Measurements from ENCODE around the gene NFIC.
"Not testable (repeated sequence)": the region's sequence is repeated elsewhere in the genome, so short reads cannot be mapped to it uniquely, and the experiment has no call there.

The NFIC gene

DNA sequence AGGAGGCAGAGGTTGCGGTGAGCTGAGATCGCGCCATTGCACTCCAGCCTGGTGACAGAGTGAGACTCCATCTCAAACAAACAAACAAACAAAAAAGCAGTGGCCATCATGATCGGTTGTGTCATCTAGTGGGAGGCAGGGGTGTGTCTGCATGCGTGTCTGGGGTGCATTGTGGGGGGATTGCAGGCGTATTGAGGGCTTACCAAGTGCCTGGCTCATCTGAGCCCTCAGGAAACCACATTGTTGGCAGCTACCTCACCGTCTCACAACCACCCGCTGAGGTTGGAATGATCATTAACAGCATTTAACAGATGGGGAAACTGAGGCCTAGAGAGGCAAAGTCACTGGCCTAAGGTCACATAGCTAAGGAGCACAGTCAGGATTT, 30.5 kb downstream of the NFIC start:
- DNase-seq (ENCODE audit: low read depth) = no peak
- Histone ChIP-seq H3K9ac (ENCODE audit: low read length) (peak overlapping the region; percentile 58), H3K4me3 (ENCODE audit: low read length) (peak overlapping the region; percentile 12), H3K27me3 (replicated peaks; ENCODE audit: control insufficient read depth, insufficient read depth, low read length) (no peaks in the 10 kb centered on the region), H3K4me1 (ENCODE audit: control insufficient read depth, insufficient read depth, low read length) (peaks cover 27% of the 10 kb centered on the region), H3K36me3 (ENCODE audit: control insufficient read depth, insufficient read depth, low read length, severe bottlenecking) (peaks cover 16% of the 10 kb centered on the region), H3K9me3 (ENCODE audit: control insufficient read depth, low read length) (no peaks in the 10 kb centered on the region)

DNA sequence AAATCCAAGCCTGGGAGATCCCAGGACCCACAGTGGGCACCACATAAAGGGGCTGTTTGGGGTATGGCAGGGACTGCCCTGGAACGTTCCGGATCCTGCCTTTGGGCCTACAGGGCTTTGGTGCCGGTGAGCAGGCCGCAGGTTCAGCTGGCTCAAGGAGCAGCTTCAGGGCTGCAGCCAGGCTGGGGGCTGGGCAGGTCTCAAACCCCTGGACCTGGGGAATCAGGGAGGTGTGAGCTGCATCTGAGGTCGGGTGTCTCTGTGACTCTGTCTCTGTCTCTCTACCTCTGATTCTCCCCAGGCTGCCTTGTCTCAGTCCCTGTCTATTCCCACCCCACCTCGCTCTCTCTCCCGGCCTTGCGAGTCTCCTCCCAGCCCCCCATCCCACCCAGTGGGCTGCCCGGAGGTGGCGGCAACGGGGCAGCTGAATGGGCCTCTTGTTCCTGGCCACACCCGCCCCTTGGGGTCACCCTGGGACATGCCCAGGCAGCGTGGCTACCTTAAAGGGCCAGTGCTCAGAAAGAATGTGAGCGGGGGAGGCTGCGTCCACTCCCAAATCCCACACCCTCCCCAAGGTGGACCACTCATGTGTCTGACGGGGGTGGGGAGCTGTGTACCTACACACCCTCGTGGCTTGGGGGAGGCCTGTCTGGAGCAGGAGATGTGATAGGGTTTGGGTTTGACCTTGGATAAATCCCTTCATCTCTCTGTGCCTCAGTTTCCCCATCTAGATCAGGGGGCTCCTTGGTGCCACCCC, 31.1 kb downstream of the NFIC start:
- Histone ChIP-seq H3K9ac (ENCODE audit: low read length) (peak overlapping the region; percentile 58), H3K27me3 (replicated peaks; ENCODE audit: control insufficient read depth, insufficient read depth, low read length) (no peaks in the 10 kb centered on the region), H3K4me1 (ENCODE audit: control insufficient read depth, insufficient read depth, low read length) (peaks cover 27% of the 10 kb centered on the region), H3K36me3 (ENCODE audit: control insufficient read depth, insufficient read depth, low read length, severe bottlenecking) (peaks cover 20% of the 10 kb centered on the region), H3K9me3 (ENCODE audit: control insufficient read depth, low read length) (no peaks in the 10 kb centered on the region), H3K4me3 (ENCODE audit: low read length) (peak overlapping the region; percentile 12)
- DNase-seq (ENCODE audit: low read depth) = peak; percentile 21

GRCh38 chr19:3398114-3398899, 31.9 kb downstream of the NFIC start:
- peak overlapping the region; percentile 25 for H3K4me3 ChIP-seq (ENCODE audit: low read length)
- peaks cover 21% of the 10 kb centered on the region for H3K36me3 ChIP-seq (ENCODE audit: control insufficient read depth, insufficient read depth, low read length, severe bottlenecking)
- no peak for DNase-seq (ENCODE audit: low read depth)
- no peaks in the 10 kb centered on the region for H3K9me3 ChIP-seq (ENCODE audit: control insufficient read depth, low read length)
- H3K4me1 ChIP-seq (ENCODE audit: control insufficient read depth, insufficient read depth, low read length) = peaks cover 31% of the 10 kb centered on the region
- no peaks in the 10 kb centered on the region for H3K27me3 ChIP-seq (replicated peaks; ENCODE audit: control insufficient read depth, insufficient read depth, low read length)
- H3K9ac ChIP-seq (ENCODE audit: low read length) = peak overlapping the region; percentile 60

DNA sequence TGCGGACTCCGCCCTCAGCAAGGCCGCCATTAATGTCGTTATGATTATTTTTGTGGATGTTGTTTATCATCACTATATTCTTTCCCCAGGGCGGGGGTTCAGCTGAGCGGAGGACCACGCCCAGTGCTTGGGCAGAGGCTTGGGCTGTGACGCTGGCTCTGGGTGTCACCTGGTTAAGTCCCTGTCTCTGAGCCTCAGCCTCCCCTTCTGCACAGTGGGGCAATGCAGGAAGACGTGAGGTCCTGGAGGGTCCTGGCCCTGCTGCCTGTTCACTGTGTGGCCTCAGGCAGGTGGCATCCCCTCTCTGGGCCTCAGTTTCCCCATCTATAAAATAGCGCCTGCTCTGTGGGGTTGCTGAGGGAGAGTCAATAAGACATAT, 32.5 kb downstream of the NFIC start:
- Histone ChIP-seq H3K4me1 (ENCODE audit: control insufficient read depth, insufficient read depth, low read length) (peaks cover 34% of the 10 kb centered on the region), H3K9ac (ENCODE audit: low read length) (no peak overlapping the region), H3K9me3 (ENCODE audit: control insufficient read depth, low read length) (no peaks in the 10 kb centered on the region), H3K36me3 (ENCODE audit: control insufficient read depth, insufficient read depth, low read length, severe bottlenecking) (peaks cover 19% of the 10 kb centered on the region), H3K27me3 (replicated peaks; ENCODE audit: control insufficient read depth, insufficient read depth, low read length) (no peaks in the 10 kb centered on the region), H3K4me3 (ENCODE audit: low read length) (no peak overlapping the region)
- no peak for DNase-seq (ENCODE audit: low read depth)

- not testable (repeated sequence) for H3K4me3 ChIP-seq (ENCODE audit: low read length); H3K27me3 ChIP-seq (replicated peaks; ENCODE audit: control insufficient read depth, insufficient read depth, low read length); H3K9ac ChIP-seq (ENCODE audit: low read length); H3K9me3 ChIP-seq (ENCODE audit: control insufficient read depth, low read length); DNase-seq (ENCODE audit: low read depth)
- Histone ChIP-seq H3K36me3 (ENCODE audit: control insufficient read depth, insufficient read depth, low read length, severe bottlenecking) (peaks cover 19% of the 10 kb centered on the region), H3K4me1 (ENCODE audit: control insufficient read depth, insufficient read depth, low read length) (peaks cover 38% of the 10 kb centered on the region)
Measured at GRCh38 chr19:3399311-3399710, 32.9 kb downstream of the NFIC start.

DNA sequence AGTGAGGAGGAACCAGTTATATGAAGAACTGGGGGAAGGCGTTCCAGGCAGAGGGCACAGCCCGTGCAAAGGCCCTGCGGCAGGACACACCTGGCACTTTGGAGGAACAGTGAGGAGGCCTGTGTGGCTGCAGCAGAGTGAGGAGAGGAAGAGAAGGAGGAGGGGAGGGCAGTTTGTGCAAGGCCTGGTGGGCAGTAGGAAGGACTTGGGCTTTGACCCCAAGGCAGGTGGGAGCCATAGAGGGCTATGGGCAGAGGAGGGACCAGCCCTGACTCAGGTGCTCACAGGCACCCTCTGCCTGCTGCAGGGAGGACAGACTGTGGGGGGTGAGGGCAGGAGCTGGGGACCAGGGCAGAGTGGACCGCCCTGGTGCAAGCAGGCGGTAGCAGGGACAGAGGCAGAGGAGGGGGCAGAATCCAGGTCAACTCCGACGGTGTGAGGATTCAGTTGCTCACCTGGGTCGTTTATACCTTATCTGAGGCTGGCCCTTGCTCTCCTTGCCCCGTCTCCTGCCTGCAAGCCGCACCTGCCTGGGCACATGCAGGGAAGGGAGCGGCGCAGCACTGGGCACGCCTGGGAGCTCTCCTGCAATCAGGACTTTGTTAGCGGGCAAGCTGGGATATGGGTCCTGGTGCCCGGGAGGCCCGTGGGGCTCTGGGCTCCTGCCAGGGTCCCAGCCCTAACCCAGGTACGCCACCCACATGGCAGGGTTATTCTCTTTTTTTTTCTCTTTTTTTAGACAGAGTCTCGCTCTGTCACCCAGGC, 34.8 kb downstream of the NFIC start:
- Histone ChIP-seq H3K9me3 (ENCODE audit: control insufficient read depth, low read length) (no peaks in the 10 kb centered on the region), H3K4me3 (ENCODE audit: low read length) (no peak overlapping the region), H3K27me3 (replicated peaks; ENCODE audit: control insufficient read depth, insufficient read depth, low read length) (no peaks in the 10 kb centered on the region), H3K9ac (ENCODE audit: low read length) (no peak overlapping the region), H3K36me3 (ENCODE audit: control insufficient read depth, insufficient read depth, low read length, severe bottlenecking) (peaks cover 14% of the 10 kb centered on the region), H3K4me1 (ENCODE audit: control insufficient read depth, insufficient read depth, low read length) (peaks cover 48% of the 10 kb centered on the region)
- no peak for DNase-seq (ENCODE audit: low read depth)

DNA sequence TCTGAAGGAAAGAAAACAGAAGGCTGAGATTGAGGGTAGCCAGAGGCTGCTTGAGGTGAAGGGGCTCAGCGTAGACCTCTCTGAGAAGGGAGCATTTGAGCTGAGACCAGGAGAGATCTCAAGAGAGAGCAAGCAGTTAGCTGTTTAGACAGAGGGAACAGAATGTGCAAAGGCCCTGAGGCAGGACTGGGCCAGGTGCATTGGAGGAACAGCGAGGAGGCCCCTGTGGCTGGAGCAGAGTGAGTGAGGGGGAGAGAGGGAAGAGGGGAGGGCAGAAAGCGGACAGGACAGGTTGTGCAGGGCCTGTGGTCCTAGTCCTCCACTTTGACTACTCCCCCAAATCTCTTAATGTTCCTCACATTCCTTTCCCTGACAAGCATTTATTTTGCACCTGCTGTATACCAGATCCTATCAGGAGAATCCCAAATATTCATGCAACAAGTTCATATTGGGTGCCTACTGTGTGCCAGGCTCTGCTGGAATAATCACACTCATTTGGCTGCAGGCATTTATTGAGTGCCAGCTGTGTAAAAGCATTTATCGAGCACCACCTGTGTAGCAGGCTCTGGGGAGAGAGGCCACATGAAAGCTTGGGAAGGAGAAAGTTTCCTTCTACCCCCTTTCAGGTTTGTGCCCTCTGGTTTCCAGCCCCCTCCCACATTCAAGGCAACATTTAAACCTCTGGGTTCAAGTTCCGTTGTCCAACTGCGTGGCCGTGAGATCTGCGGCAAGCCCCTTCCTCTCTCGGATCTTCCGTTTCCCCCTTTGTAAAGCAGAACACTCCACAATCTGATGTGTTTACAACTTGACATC, 36.5 kb downstream of the NFIC start:
- H3K9ac ChIP-seq (ENCODE audit: low read length) = peak overlapping the region; percentile 92
- H3K27me3 ChIP-seq (replicated peaks; ENCODE audit: control insufficient read depth, insufficient read depth, low read length) = no peaks in the 10 kb centered on the region
- H3K9me3 ChIP-seq (ENCODE audit: control insufficient read depth, low read length) = no peaks in the 10 kb centered on the region
- no peak for DNase-seq (ENCODE audit: low read depth)
- peaks cover 48% of the 10 kb centered on the region for H3K4me1 ChIP-seq (ENCODE audit: control insufficient read depth, insufficient read depth, low read length)
- H3K36me3 ChIP-seq (ENCODE audit: control insufficient read depth, insufficient read depth, low read length, severe bottlenecking) = peaks cover 14% of the 10 kb centered on the region
- H3K4me3 ChIP-seq (ENCODE audit: low read length) = peak overlapping the region; percentile 20

DNA sequence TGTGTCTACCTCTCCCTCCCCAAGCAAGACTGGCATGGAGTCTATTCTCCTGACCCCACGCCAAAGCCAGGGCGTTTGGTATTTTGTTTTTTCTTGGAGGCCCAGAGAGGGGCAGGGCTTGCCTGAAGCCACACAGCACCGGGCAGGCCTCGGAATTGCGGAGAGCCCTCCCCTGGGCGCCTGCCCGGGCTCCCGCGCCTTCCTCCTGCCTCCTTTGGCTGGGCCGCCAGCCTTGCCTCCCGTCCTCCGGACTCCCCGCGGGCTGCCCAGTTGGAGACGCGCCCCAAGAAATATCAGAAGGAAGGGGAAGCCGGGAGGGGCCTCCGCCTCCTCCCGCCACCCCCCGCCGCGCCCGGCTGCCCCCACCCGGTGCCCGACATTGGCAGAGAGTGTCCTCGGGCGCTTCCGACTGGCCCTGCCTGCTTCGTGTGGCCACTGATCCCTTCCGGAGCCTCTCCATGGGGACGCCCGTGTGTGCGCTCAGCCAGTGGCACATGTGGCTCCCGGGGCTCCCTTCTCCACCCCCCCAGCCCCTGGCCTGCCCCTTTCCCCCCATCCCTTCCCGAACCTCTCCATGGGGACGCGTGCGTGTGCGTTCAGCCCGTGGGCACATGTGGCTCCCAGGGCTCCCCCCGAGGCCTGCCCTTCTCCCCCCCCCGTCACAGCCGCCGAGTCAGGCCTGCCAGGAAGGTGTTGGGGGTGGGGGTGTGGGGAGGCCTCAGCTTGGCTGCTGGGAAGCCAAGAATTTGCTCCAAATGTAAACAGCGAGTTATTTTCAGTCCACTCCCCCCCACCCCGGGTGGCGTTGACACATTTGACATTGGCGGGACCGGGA, 37.3 kb downstream of the NFIC start:
- no peaks in the 10 kb centered on the region for H3K9me3 ChIP-seq (ENCODE audit: control insufficient read depth, low read length)
- peak; percentile 84 for DNase-seq (ENCODE audit: low read depth)
- peak overlapping the region; percentile 54 for H3K4me3 ChIP-seq (ENCODE audit: low read length)

GRCh38 chr19:3404324-3405260, 38.2 kb downstream of the NFIC start:
- DNase-seq (ENCODE audit: low read depth) = peak; percentile 69
- Histone ChIP-seq H3K4me3 (ENCODE audit: low read length) (peak overlapping the region; percentile 68), H3K27me3 (replicated peaks; ENCODE audit: control insufficient read depth, insufficient read depth, low read length) (no peaks in the 10 kb centered on the region), H3K9me3 (ENCODE audit: control insufficient read depth, low read length) (no peaks in the 10 kb centered on the region), H3K36me3 (ENCODE audit: control insufficient read depth, insufficient read depth, low read length, severe bottlenecking) (peaks cover 18% of the 10 kb centered on the region), H3K9ac (ENCODE audit: low read length) (peak overlapping the region; percentile 92), H3K4me1 (ENCODE audit: control insufficient read depth, insufficient read depth, low read length) (peaks cover 46% of the 10 kb centered on the region)

More for the DNA sequence above, 37.3 kb downstream of the NFIC start:
- H3K27me3 ChIP-seq (replicated peaks; ENCODE audit: control insufficient read depth, insufficient read depth, low read length) = no peaks in the 10 kb centered on the region
- peaks cover 46% of the 10 kb centered on the region for H3K4me1 ChIP-seq (ENCODE audit: control insufficient read depth, insufficient read depth, low read length)
- peaks cover 9% of the 10 kb centered on the region for H3K36me3 ChIP-seq (ENCODE audit: control insufficient read depth, insufficient read depth, low read length, severe bottlenecking)
- peak overlapping the region; percentile 92 for H3K9ac ChIP-seq (ENCODE audit: low read length)

Data from adipocyte (in vitro differentiated cells).